GM21360 (cell line): ENCODE results near the gene P2RY14.
A peak's percentile ranks its signal among the peaks of the same experiment; 100 is the strongest.
"Not testable (repeated sequence)": the region's sequence is repeated elsewhere in the genome, so short reads cannot be mapped to it uniquely, and the experiment has no call there.

ENCODE experiments used
- ATAC-seq: cut with Tn5 transposase; IDR thresholded peaks from one replicate; pipeline ENCODE4 v1.9.1; 2021; ENCODE audit warnings: mild to moderate bottlenecking, moderate library complexity; ENCODE audit not compliant: unreplicated experiment

Gene P2RY14

GRCh38 chr3:151265166-151265565, 13.2 kb downstream of the P2RY14 start:
- no peak for ATAC-seq

- ATAC-seq = no peak
Observed at GRCh38 chr3:151264605-151265004, 13.7 kb downstream of the P2RY14 start.

- ATAC-seq = no peak
Observed at GRCh38 chr3:151262871-151263525, 15.3 kb downstream of the P2RY14 start.

- ATAC-seq = no peak
Observed at GRCh38 chr3:151259664-151260063, 18.7 kb downstream of the P2RY14 start.

GRCh38 chr3:151256749-151257148, 21.6 kb downstream of the P2RY14 start:
- ATAC-seq = no peak

GRCh38 chr3:151248772-151249337, 29.5 kb downstream of the P2RY14 start:
- no peak for ATAC-seq

GRCh38 chr3:151242006-151242405, 36.3 kb downstream of the P2RY14 start:
- ATAC-seq = not testable (repeated sequence)

- no peak for ATAC-seq
Observed at GRCh38 chr3:151236736-151237135, 41.6 kb downstream of the P2RY14 start.

- no peak for ATAC-seq
Observed at GRCh38 chr3:151236316-151236715, 42.0 kb downstream of the P2RY14 start.

- no peak for ATAC-seq
Observed at GRCh38 chr3:151234825-151235224, 43.5 kb downstream of the P2RY14 start.

- ATAC-seq = no peak
Observed at GRCh38 chr3:151232991-151233390, 45.4 kb downstream of the P2RY14 start.

GRCh38 chr3:151232403-151232802, 45.9 kb downstream of the P2RY14 start:
- not testable (repeated sequence) for ATAC-seq

GRCh38 chr3:151230646-151231045, 47.7 kb downstream of the P2RY14 start:
- ATAC-seq = peak; percentile 68

- no peak for ATAC-seq
Observed at GRCh38 chr3:151228666-151229040, 49.7 kb downstream of the P2RY14 start.

- ATAC-seq = peak; percentile 88
Observed at GRCh38 chr3:151227807-151228665, 50.3 kb downstream of the P2RY14 start.

GRCh38 chr3:151227266-151227806, 51.0 kb downstream of the P2RY14 start:
- ATAC-seq = peak; percentile 14

- no peak for ATAC-seq
Observed at GRCh38 chr3:151226825-151227224, 51.5 kb downstream of the P2RY14 start.

- ATAC-seq = no peak
Observed at GRCh38 chr3:151226088-151226563, 52.2 kb downstream of the P2RY14 start.

- ATAC-seq = no peak
Observed at GRCh38 chr3:151225040-151225975, 53.0 kb downstream of the P2RY14 start.

- ATAC-seq = no peak
Observed at GRCh38 chr3:151224268-151224866, 54.0 kb downstream of the P2RY14 start.
